ENCODE measurements around the gene SLC2A13. TPM values are rescaled to one million over a fixed set of nuclear protein-coding genes. Genes with fewer than 3 reads are reported as not detected.

SLC2A13 gene
- total RNA-seq, 1 donor from 2014 or later, result 11.6 TPM

GRCh38 chr12:40105265-40105514 is 691 bp downstream of the SLC2A13 start:
- TF ChIP-seq CTCF (IDR thresholded peaks at IDR 0.05), result no peak
- Histone ChIP-seq H3K27me3 (ENCODE audit: low read depth) (no peaks in the 10 kb centered on the region), H3K27ac (peak overlapping the region; percentile 83), H3K4me3 (peak overlapping the region; percentile 90), H3K36me3 (no peaks in the 10 kb centered on the region), H3K4me1 (peaks cover 33% of the 10 kb centered on the region), H3K9me3 (no peaks in the 10 kb centered on the region)
- intact Hi-C loops (cut with DNase I), result no loop called here
- DNase-seq (peak; percentile 77), ATAC-seq (peak; percentile 73 to 75)

- H3K9me3 ChIP-seq, result no peaks in the 10 kb centered on the region
- TF ChIP-seq CTCF (IDR thresholded peaks at IDR 0.05), result no peak
- intact Hi-C loops (cut with DNase I), result no loop called here
- DNase-seq (no peak), ATAC-seq (no peak)
- peaks cover 33% of the 10 kb centered on the region for H3K4me1 ChIP-seq
- H3K4me3 ChIP-seq, result peak overlapping the region; percentile 90
- no peaks in the 10 kb centered on the region for H3K27me3 ChIP-seq (ENCODE audit: low read depth)
- H3K36me3 ChIP-seq, result no peaks in the 10 kb centered on the region
- peak overlapping the region; percentile 83 for H3K27ac ChIP-seq
These were observed 1.2 kb downstream of the SLC2A13 start for GRCh38 chr12:40104461-40105264.

GRCh38 chr12:40103043-40103442 is 2.8 kb downstream of the SLC2A13 start:
- intact Hi-C loops (cut with DNase I), result no loop called here
- H3K4me1 ChIP-seq, result peaks cover 33% of the 10 kb centered on the region
- DNase-seq (no peak), ATAC-seq (no peak)
- H3K4me3 ChIP-seq, result no peak overlapping the region
- H3K27ac ChIP-seq, result no peak overlapping the region
- H3K9me3 ChIP-seq, result no peaks in the 10 kb centered on the region
- no peaks in the 10 kb centered on the region for H3K36me3 ChIP-seq
- H3K27me3 ChIP-seq (ENCODE audit: low read depth), result no peaks in the 10 kb centered on the region
- no peak for TF ChIP-seq CTCF (IDR thresholded peaks at IDR 0.05)

- no peaks in the 10 kb centered on the region for H3K9me3 ChIP-seq
- no peak overlapping the region for H3K4me3 ChIP-seq
- ATAC-seq, result no peak
- TF ChIP-seq CTCF (IDR thresholded peaks at IDR 0.05), result no peak
- no peaks in the 10 kb centered on the region for H3K36me3 ChIP-seq
- no peaks in the 10 kb centered on the region for H3K27me3 ChIP-seq (ENCODE audit: low read depth)
- no peak overlapping the region for H3K27ac ChIP-seq
- intact Hi-C loops (cut with DNase I), result no loop called here
- peaks cover 22% of the 10 kb centered on the region for H3K4me1 ChIP-seq
- no peak for DNase-seq
These were observed 4.1 kb downstream of the SLC2A13 start for GRCh38 chr12:40101747-40102146.

GRCh38 chr12:40099423-40099853 is 6.4 kb downstream of the SLC2A13 start:
- Histone ChIP-seq H3K36me3 (no peaks in the 10 kb centered on the region), H3K27ac (no peak overlapping the region), H3K9me3 (no peaks in the 10 kb centered on the region), H3K4me1 (peaks cover 10% of the 10 kb centered on the region), H3K4me3 (no peak overlapping the region), H3K27me3 (ENCODE audit: low read depth) (no peaks in the 10 kb centered on the region)
- intact Hi-C loops (cut with DNase I), result no loop called here
- peak; percentile 60 to 84 for ATAC-seq
- TF ChIP-seq CTCF (IDR thresholded peaks at IDR 0.05), result no peak
- DNase-seq, result no peak

All from lower lobe of right lung (tissue), 2 donors.